Calu3 (cell line): ENCODE measurements around the gene TTBK1. TPM values are rescaled to one million over a fixed set of nuclear protein-coding genes. Genes with fewer than 3 reads are reported as not detected.

ENCODE experiments used
- BruUV-seq: library from RNA; stranded (reverse); fragments of 400-500 nt; replicated peaks from 2 replicates; lab custom pipeline; 2021; lab: Mats Ljungman, UMichigan
- CTCF ChIA-PET: fragments of 300-600 bp; sonication (Branson Sonifier 250); formaldehyde crosslinking; loops from one replicate; lab custom pipeline; 2022; ENCODE audit warnings: antibody characterized with exemption; lab: Charles Lee
- DNase-seq: peaks from one replicate; pipeline ENCODE4 v3.0.0; 2022
- H3K27ac Mint-ChIP-seq: one replicate; pipeline ENCODE4 v1.8.0; 2022; ENCODE audit warnings: mixed read lengths; ENCODE audit not compliant: unreplicated experiment
- H3K27me3 Mint-ChIP-seq: one replicate; pipeline ENCODE4 v1.8.0; 2022; ENCODE audit warnings: mixed read lengths; ENCODE audit not compliant: unreplicated experiment
- H3K36me3 Mint-ChIP-seq: one replicate; pipeline ENCODE4 v1.8.0; 2022; ENCODE audit warnings: mild to moderate bottlenecking, moderate library complexity, mixed read lengths; ENCODE audit not compliant: insufficient read depth, unreplicated experiment
- H3K4me1 Mint-ChIP-seq: one replicate; pipeline ENCODE4 v1.8.0; 2022; ENCODE audit warnings: mild to moderate bottlenecking, low read depth, mixed read lengths; ENCODE audit not compliant: unreplicated experiment
- H3K4me3 Mint-ChIP-seq: one replicate; pipeline ENCODE4 v1.8.0; 2022; ENCODE audit warnings: mild to moderate bottlenecking, low read depth, moderate library complexity, mixed read lengths; ENCODE audit not compliant: unreplicated experiment
- H3K9me3 Mint-ChIP-seq: one replicate; pipeline ENCODE4 v1.8.0; 2022; ENCODE audit warnings: low read depth, mixed read lengths; ENCODE audit not compliant: unreplicated experiment
- intact Hi-C: fragments of 100-400 bp; cut with micrococcal nuclease; formaldehyde crosslinking; loops from one replicate; pipeline ENCODE4 v1.10.0; 2022; ENCODE audit not compliant: unreplicated experiment
- total RNA-seq: library from RNA; stranded (reverse); gene quantifications from 2 replicates; pipeline ENCODE4 v1.2.3, GENCODE V29; 2022
- TF ChIP-seq, protein P1 (sequence below): fragments of 200-600 bp; IDR thresholded peaks from one replicate; pipeline ENCODE4 v1.8.0; 2022; ENCODE audit warnings: antibody characterized with exemption; ENCODE audit not compliant: unreplicated experiment

Gene TTBK1
- total RNA-seq, 1 experiment from 2014 or later: 0.17 TPM

DNA sequence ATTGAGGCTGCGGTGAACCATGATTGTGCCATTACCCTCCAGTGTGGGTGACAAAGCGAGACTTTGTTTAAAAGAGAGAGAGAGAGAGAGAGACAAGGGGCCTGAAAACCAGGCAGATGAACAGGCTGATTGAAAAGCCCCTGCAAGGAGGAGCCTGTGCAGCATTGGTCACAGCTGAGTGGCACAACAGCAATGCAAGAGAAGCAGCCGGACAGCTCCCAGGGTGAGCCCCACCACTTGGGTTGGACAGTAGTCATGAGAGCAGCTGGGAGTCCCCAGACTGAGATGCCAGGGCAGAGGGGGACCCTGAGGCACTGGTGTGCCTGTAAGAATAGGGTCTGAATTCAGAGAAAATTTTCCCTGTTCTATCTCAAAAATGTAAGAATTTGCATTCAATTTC lies 24.2 kb upstream of the TTBK1 start:
- Mint-ChIP-seq H3K9me3 (no peaks in the 10 kb centered on the region), H3K27me3 (no peaks in the 10 kb centered on the region), H3K36me3 (peaks cover 38% of the 10 kb centered on the region), H3K27ac (peak overlapping the region; percentile 7), H3K4me3 (no peak overlapping the region), H3K4me1 (peaks cover 4% of the 10 kb centered on the region)
- BruUV-seq: no TSS peak
- TF ChIP-seq, protein P1, sequence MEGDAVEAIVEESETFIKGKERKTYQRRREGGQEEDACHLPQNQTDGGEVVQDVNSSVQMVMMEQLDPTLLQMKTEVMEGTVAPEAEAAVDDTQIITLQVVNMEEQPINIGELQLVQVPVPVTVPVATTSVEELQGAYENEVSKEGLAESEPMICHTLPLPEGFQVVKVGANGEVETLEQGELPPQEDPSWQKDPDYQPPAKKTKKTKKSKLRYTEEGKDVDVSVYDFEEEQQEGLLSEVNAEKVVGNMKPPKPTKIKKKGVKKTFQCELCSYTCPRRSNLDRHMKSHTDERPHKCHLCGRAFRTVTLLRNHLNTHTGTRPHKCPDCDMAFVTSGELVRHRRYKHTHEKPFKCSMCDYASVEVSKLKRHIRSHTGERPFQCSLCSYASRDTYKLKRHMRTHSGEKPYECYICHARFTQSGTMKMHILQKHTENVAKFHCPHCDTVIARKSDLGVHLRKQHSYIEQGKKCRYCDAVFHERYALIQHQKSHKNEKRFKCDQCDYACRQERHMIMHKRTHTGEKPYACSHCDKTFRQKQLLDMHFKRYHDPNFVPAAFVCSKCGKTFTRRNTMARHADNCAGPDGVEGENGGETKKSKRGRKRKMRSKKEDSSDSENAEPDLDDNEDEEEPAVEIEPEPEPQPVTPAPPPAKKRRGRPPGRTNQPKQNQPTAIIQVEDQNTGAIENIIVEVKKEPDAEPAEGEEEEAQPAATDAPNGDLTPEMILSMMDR: no peak
- no peak for DNase-seq
- CTCF ChIA-PET: interaction anchor here (1.3 kb wide), 1 partner anchor 127 kb away, joined by 11 read pairs; no protein-coding TSS in a partner anchor
- intact Hi-C loops: no loop called here

DNA sequence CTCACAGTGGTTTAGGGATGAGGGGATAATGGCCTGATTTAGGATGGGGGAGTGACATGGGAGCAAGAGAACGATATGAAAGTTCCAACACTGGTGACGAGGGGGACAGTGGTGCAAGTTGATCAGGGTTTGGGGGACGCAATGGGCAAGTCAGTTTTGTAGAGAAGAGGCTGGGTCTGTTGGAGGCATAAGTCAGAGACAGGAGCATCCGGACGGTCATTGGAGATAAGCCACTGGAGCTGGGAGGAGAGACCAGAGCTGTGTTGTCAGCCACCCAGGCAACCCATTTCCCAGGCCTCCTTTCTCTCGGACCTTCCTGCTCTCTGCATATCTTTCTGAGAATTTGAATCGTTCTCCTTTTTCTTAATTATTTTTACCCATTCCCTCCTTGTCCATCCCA lies 23.5 kb upstream of the TTBK1 start:
- Mint-ChIP-seq H3K4me3 (no peak overlapping the region), H3K36me3 (peaks cover 38% of the 10 kb centered on the region), H3K9me3 (no peaks in the 10 kb centered on the region), H3K27me3 (no peaks in the 10 kb centered on the region), H3K27ac (peak overlapping the region; percentile 5), H3K4me1 (peaks cover 11% of the 10 kb centered on the region)
- no peak for DNase-seq
- no TSS peak for BruUV-seq
- intact Hi-C loops: no loop called here
- CTCF ChIA-PET: interaction anchor here (1.3 kb wide), 1 partner anchor 127 kb away, joined by 11 read pairs; no protein-coding TSS in a partner anchor
- TF ChIP-seq, protein P1: no peak

DNA sequence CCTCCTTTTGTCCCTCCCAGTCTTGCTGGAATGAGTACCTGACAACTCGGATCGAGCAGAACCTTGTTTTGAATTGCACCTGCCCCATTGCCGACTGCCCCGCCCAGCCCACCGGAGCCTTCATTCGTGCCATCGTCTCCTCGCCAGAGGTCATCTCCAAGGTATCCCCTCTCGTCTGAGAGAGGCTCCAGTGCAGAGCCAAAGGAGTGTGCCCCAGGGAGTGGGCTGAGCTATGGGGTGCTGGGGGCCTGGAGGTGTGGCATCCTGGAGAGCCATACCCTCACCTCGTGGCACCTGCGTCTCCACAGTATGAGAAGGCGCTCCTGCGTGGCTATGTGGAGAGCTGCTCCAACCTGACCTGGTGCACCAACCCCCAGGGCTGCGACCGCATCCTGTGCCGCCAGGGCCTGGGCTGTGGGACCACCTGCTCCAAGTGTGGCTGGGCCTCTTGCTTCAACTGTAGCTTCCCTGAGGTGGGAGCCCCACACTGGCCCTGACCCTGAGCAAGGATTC lies 22.8 kb upstream of the TTBK1 start:
- intact Hi-C loops: no loop called here
- no peak overlapping the region for H3K4me3 Mint-ChIP-seq
- H3K27me3 Mint-ChIP-seq: no peaks in the 10 kb centered on the region
- H3K4me1 Mint-ChIP-seq: peaks cover 17% of the 10 kb centered on the region
- no peaks in the 10 kb centered on the region for H3K9me3 Mint-ChIP-seq
- CTCF ChIA-PET: interaction anchor here (0.7 kb wide), 1 partner anchor 242 kb away, joined by 10 read pairs; no protein-coding TSS in a partner anchor
- TF ChIP-seq, protein P1: no peak
- BruUV-seq: no TSS peak
- H3K27ac Mint-ChIP-seq: peak overlapping the region; percentile 5
- DNase-seq: no peak
- peaks cover 43% of the 10 kb centered on the region for H3K36me3 Mint-ChIP-seq

DNA sequence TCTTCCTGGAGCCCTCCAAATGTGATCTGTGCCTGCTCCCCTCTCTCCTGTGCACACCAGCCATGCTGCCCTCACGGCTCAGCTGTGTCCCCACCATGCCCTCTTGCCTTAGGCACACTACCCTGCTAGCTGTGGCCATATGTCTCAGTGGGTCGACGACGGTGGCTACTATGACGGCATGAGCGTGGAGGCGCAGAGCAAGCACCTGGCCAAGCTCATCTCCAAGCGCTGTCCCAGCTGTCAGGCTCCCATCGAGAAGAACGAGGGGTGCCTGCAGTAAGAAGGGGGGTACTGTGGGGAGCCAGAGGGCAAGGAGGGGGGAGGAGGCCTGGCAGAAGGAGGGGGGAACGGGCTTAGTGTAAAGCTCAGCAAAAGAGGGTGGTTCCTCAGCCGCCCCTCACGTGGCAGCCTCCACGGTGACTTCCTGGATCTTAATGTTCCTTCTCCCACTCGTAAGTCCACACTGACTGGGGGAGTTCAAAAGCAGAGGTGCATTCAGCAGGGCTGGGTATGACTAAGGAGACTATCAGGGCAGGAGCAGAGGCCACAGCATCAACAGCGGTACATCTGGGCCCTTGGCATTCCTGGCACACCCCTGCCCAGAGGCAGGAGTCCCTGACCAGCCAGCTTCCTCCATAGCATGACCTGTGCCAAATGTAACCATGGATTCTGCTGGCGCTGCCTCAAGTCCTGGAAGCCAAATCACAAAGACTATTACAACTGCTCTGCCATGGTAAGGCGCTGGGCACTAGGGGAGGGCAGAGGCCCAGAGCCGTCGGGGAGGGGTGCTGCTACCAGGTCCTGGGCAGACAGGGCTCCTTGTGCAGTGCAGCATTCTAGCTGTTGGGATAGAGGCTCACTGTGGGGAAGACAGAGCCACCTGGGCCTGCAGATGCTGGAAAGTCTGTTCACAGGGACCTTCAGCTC lies 22.0 kb upstream of the TTBK1 start:
- no peak overlapping the region for H3K4me3 Mint-ChIP-seq
- H3K9me3 Mint-ChIP-seq: no peaks in the 10 kb centered on the region
- peaks cover 49% of the 10 kb centered on the region for H3K36me3 Mint-ChIP-seq
- CTCF ChIA-PET: interaction anchor here (0.7 kb wide), 1 partner anchor 241 kb away, joined by 10 read pairs; no protein-coding TSS in a partner anchor
- TF ChIP-seq, protein P1: no peak
- DNase-seq: no peak
- intact Hi-C loops: no loop called here
- H3K27ac Mint-ChIP-seq: no peak overlapping the region
- peaks cover 25% of the 10 kb centered on the region for H3K4me1 Mint-ChIP-seq
- BruUV-seq: no TSS peak
- no peaks in the 10 kb centered on the region for H3K27me3 Mint-ChIP-seq
